NCI-H774 (cell line): Measurements from ENCODE around the gene SAT2.

Source experiments
- DNase-seq: peaks from one replicate; lab custom pipeline; 2025; lab: John Stamatoyannopoulos, UW

The SAT2 gene

GRCh38 chr17:7590743-7591142 lies 36.9 kb downstream of the SAT2 start:
- no peak for DNase-seq

- DNase-seq: no peak
Measured at GRCh38 chr17:7589891-7590691, 37.5 kb downstream of the SAT2 start, which contains the start of gene SOX15. Gene SOX15 (minus strand): TSS chr17:7590094. CDS start chr17:7589676, 418 bp downstream.

GRCh38 chr17:7589204-7589868 lies 38.3 kb downstream of the SAT2 start:
- no peak for DNase-seq

- no peak for DNase-seq
Measured at GRCh38 chr17:7588553-7589203, 38.9 kb downstream of the SAT2 start.

- DNase-seq: no peak
Measured at GRCh38 chr17:7587420-7588151, 40.0 kb downstream of the SAT2 start.

GRCh38 chr17:7586673-7587419 lies 40.8 kb downstream of the SAT2 start:
- DNase-seq: no peak

GRCh38 chr17:7583253-7584109 lies 44.1 kb downstream of the SAT2 start, which contains the start of gene MPDU1:
Gene MPDU1 (plus strand): TSS chr17:7583852. CDS start chr17:7583863, 11 bp downstream.
- DNase-seq: peak; percentile 88

- no peak for DNase-seq
Measured at GRCh38 chr17:7582396-7583252, 45.0 kb downstream of the SAT2 start.

- no peak for DNase-seq
Measured at GRCh38 chr17:7580604-7581575, 46.7 kb downstream of the SAT2 start.

- no peak for DNase-seq
Measured at GRCh38 chr17:7579834-7580603, 47.6 kb downstream of the SAT2 start.

GRCh38 chr17:7579001-7579833 lies 48.4 kb downstream of the SAT2 start, which contains the start of gene CD68:
Gene CD68 (plus strand): TSS chr17:7579638. CDS start chr17:7579678, 40 bp downstream.
- DNase-seq: no peak

GRCh38 chr17:7577327-7578199 lies 50.1 kb downstream of the SAT2 start:
- no peak for DNase-seq

- DNase-seq: no peak
Measured at GRCh38 chr17:7576432-7576937, 51.1 kb downstream of the SAT2 start.
